Measurements from ENCODE around the gene PRCC.

GRCh38 chr1:156801409-156802121 is 34.2 kb downstream of the PRCC start:
- peak in 1 of 5 experiments; percentile 16 for TF ChIP-seq CTCF (IDR thresholded peaks at IDR 0.05)
- TF ChIP-seq POLR2A (IDR thresholded peaks at IDR 0.05), result no peak
- TF ChIP-seq EP300 (IDR thresholded peaks at IDR 0.05), result peak in 1 of 2 donors; percentile 62
